ENCODE results near the gene WDFY1.

GRCh38 chr2:223959688-223960087 lies 14.6 kb upstream of the WDFY1 start:
- TF ChIP-seq CTCF (IDR thresholded peaks at IDR 0.05) (no peak), POLR2A (IDR thresholded peaks at IDR 0.05) (no peak)

Data from Peyer's patch (tissue), 4 donors.